K562 (cell line): Measurements from ENCODE around the gene LRRTM3. TPM values are rescaled to one million over a fixed set of nuclear protein-coding genes. Genes with fewer than 3 reads are reported as not detected.

ENCODE experiments used
- ATAC-seq: fragments of 200-7000 bp; cut with Tn5 transposase; 3 replicates; pipeline ENCODE4 v1.9.1; 2020; ENCODE audit warnings: moderate library complexity
- BruUV-seq: library from RNA; stranded (reverse); fragments of 400-500 nt; replicated peaks from 2 replicates; lab custom pipeline; 2021; lab: Mats Ljungman, UMichigan
- CTCF ChIA-PET: fragments of 300-600 bp; formaldehyde crosslinking; extraction: SDS; loops from one replicate; lab custom pipeline; 2021; ENCODE audit warnings: low intra/inter-chr PET ratio; lab: Yijun Ruan, JAX
- POLR2A ChIA-PET: fragments of 300-600, 350-650 bp; sonication (Branson Sonifier 250); formaldehyde crosslinking; extraction: SDS; loops from one replicate; lab custom pipeline; 2021; ENCODE audit warnings: antibody characterized with exemption, inconsistent platforms; lab: Yijun Ruan, JAX
- DNase-seq, 4 experiments: peaks; one replicate each; pipeline versions ENCODE4 v3.0.0 to v3.0.0-alpha.2; 2011 to 2018; ENCODE audit warnings: low spot score in 3 of 4, mixed read lengths in 3 of 4; ENCODE audit errors: extremely low read depth in 1 of 4
- FAIRE-seq: peaks from 2 replicates; lab custom pipeline; 2011; peaks lifted over from hg19 to GRCh38; lab: Jason Lieb, UNC
- H2AFZ ChIP-seq: 2 replicates; pipeline ENCODE4 v1.6.0; 2011; ENCODE audit warnings: low read depth, low read length, control low read depth, inconsistent platforms
- H3K27ac ChIP-seq: fragments of 200-600 bp; 3 replicates; pipeline ENCODE4 v1.8.0; 2011; ENCODE audit warnings: low read depth, mild to moderate bottlenecking, control low read depth, inconsistent platforms, low read length, moderate library complexity, mixed read lengths; ENCODE audit errors: extremely low read depth
- H3K27me3 ChIP-seq, 2 experiments: fragments of 300-600 bp in 1 of 2; 2 replicates in 1 of 2; 3 replicates in 1 of 2; pipeline versions ENCODE4 v1.6.0 to v1.8.0; 2011; ENCODE audit warnings: inconsistent platforms in 2 of 2, low read length in 2 of 2, mild to moderate bottlenecking in 1 of 2, mixed read lengths in 1 of 2, moderate library complexity in 1 of 2; ENCODE audit not compliant: control insufficient read depth in 2 of 2, insufficient read depth in 2 of 2
- H3K36me3 ChIP-seq: fragments of 300-600 bp; 3 replicates; pipeline ENCODE4 v1.8.0; 2011; ENCODE audit warnings: mild to moderate bottlenecking, low read length, inconsistent platforms; ENCODE audit not compliant: control insufficient read depth, insufficient read depth
- H3K4me1 ChIP-seq, 2 experiments: fragments of 200-600 bp in 1 of 2; replicated peaks in 1 of 2; 2 replicates in 1 of 2; 3 replicates in 1 of 2; pipeline versions ENCODE4 v1.5.1 to v1.8.0; 2011; ENCODE audit warnings: inconsistent platforms in 2 of 2, low read length in 2 of 2, mild to moderate bottlenecking in 1 of 2, mixed read lengths in 1 of 2, moderate library complexity in 1 of 2; ENCODE audit not compliant: control insufficient read depth in 2 of 2, insufficient read depth in 2 of 2
- H3K4me2 ChIP-seq: 2 replicates; pipeline ENCODE4 v1.6.1; 2011; ENCODE audit warnings: low read length, control low read depth, inconsistent platforms, mixed read lengths; ENCODE audit not compliant: insufficient read depth
- H3K4me3 ChIP-seq: fragments of 200-600 bp; sonication (generic), shearing (Covaris generic); 2 replicates; pipeline ENCODE4 v1.5.1; 2016; ENCODE audit warnings: control low read depth, inconsistent platforms
- H3K79me2 ChIP-seq: fragments of 200-600 bp; 3 replicates; pipeline ENCODE4 v1.8.0; 2011; ENCODE audit warnings: low read length, inconsistent platforms; ENCODE audit not compliant: control insufficient read depth, insufficient read depth
- H3K9ac ChIP-seq, 2 experiments: 2 replicates each; pipeline versions ENCODE4 v1.6.0 to v1.6.1; 2011; ENCODE audit warnings: low read depth in 2 of 2, low read length in 2 of 2, control low read depth in 1 of 2, inconsistent platforms in 1 of 2, mild to moderate bottlenecking in 1 of 2, mixed read lengths in 1 of 2; ENCODE audit not compliant: insufficient read depth in 1 of 2
- H3K9me1 ChIP-seq: one replicate; pipeline ENCODE4 v1.6.0; 2011; ENCODE audit warnings: inconsistent platforms, mild to moderate bottlenecking, low read length, moderate library complexity; ENCODE audit not compliant: control insufficient read depth, insufficient read depth
- H3K9me3 ChIP-seq: replicated peaks from 2 replicates; pipeline ENCODE4 v1.5.1; 2011; ENCODE audit warnings: low read depth, low read length, inconsistent platforms; ENCODE audit not compliant: control insufficient read depth, insufficient read depth
- H4K20me1 ChIP-seq: replicated peaks from 2 replicates; pipeline ENCODE4 v1.6.1; 2011; ENCODE audit warnings: low read length, inconsistent platforms, mixed read lengths; ENCODE audit not compliant: control insufficient read depth, insufficient read depth
- BCL6 ChIP-seq: fragments of 250-450 bp; sonication (Bioruptor Pico); IDR thresholded peaks from 2 replicates; pipeline ENCODE4 v1.4.0; 2020
- CBX1 ChIP-seq: sonication (generic); IDR thresholded peaks from 2 replicates; pipeline ENCODE4 v1.6.1; 2016; ENCODE audit warnings: antibody characterized with exemption, low read depth, mild to moderate bottlenecking
- HIVEP1 ChIP-seq: fragments of 250-450 bp; sonication (Bioruptor Pico); IDR thresholded peaks from 2 replicates; pipeline ENCODE4 v1.4.0; 2020; ENCODE audit warnings: mild to moderate bottlenecking
- SETDB1 ChIP-seq: IDR thresholded peaks from one replicate; pipeline ENCODE4 v1.6.1; 2012; ENCODE audit warnings: low read length, control low read depth, inconsistent platforms
- SREBF2 ChIP-seq: sonication (generic); formaldehyde crosslinking; IDR thresholded peaks from 2 replicates; pipeline ENCODE4 v1.4.0; 2020; ENCODE audit warnings: mild to moderate bottlenecking, missing genetic modification reagents
- SRSF9 ChIP-seq: fragments of 200-400 bp; formaldehyde crosslinking; IDR thresholded peaks from 2 replicates; pipeline ENCODE4 v1.6.1; 2017; ENCODE audit warnings: low read depth, low read length, borderline replicate concordance
- TAF9B ChIP-seq: fragments of 450-650 bp; IDR thresholded peaks from 2 replicates; pipeline ENCODE4 v1.6.1; 2018; ENCODE audit warnings: mild to moderate bottlenecking; ENCODE audit not compliant: partially characterized antibody
- ZBTB7A ChIP-seq: IDR thresholded peaks from 2 replicates; pipeline ENCODE4 v1.6.1; 2011; ENCODE audit warnings: low read depth, mild to moderate bottlenecking, low read length, moderate library complexity, borderline replicate concordance; ENCODE audit not compliant: control insufficient read depth
- ZNF134 ChIP-seq: fragments of 250-450 bp; sonication (Bioruptor Pico); conservative IDR thresholded peaks from 2 replicates; pipeline ENCODE4 v1.4.0; 2020
- ZNF551 ChIP-seq: fragments of 250-450 bp; sonication (Bioruptor Pico); IDR thresholded peaks from 2 replicates; pipeline ENCODE4 v1.5.0; 2021; ENCODE audit warnings: mild to moderate bottlenecking, moderate library complexity
- ZNF717 ChIP-seq: fragments of 250-450 bp; sonication (Bioruptor Pico); IDR thresholded peaks from 2 replicates; pipeline ENCODE4 v1.5.0; 2021
- WGBS: fragments of 100-300 bp; shearing (Covaris generic); methylation state at CpG from one replicate; pipeline ENCODE4 v1.1.6; 2016; ENCODE audit warnings: low coverage, mixed read lengths; ENCODE audit not compliant: insufficient coverage; ENCODE audit errors: missing lambda C conversion rate; 5-methylcytosine and 5-hydroxymethylcytosine counted together
- in situ Hi-C: fragments of 300-500 bp; cut with MboI; formaldehyde crosslinking; loops from 4 replicates; pipeline ENCODE4 v1.15.0; 2018; ENCODE audit warnings: inconsistent platforms, mixed read lengths
- intact Hi-C: fragments of 100-400 bp; cut with micrococcal nuclease; formaldehyde crosslinking; loops from 2 replicates; pipeline ENCODE4 v1.14.2; 2022
- polyA plus RNA-seq, 8 experiments: library from polyadenylated mRNA; depleted of rRNA in 4 of 8; stranded (reverse) in 5 of 8; unstranded in 3 of 8; fragments of >200 nt; fragmentation: Nextera tagmentation in 2 of 8; fragmentation: Illumina TruSeq in 1 of 8; extraction: Ambion mirVana in 2 of 8; extraction: Trizol in 1 of 8; gene quantifications; 2 replicates each; pipeline versions ENCODE4 v1.2.1 to v1.2.3, GENCODE V29; 2011 to 2014; ENCODE audit warnings: inconsistent platforms in 1 of 8, missing spikeins in 1 of 8
- total RNA-seq, 7 experiments: library from RNA; depleted of rRNA in 6 of 7; stranded (reverse); fragments of >200 nt in 6 of 7; fragmentation: Illumina TruSeq in 2 of 7; extraction: Trizol in 2 of 7; gene quantifications; 2 replicates each; pipeline versions ENCODE4 v1.2.1 to v1.2.3, GENCODE V29; 2011 to 2021; ENCODE audit warnings: low replicate concordance in 1 of 7
- TF ChIP-seq, protein P1 (sequence below): fragments of 250-450 bp; sonication (Bioruptor Pico); IDR thresholded peaks from 2 replicates; pipeline ENCODE4 v1.8.0; 2021; ENCODE audit warnings: mild to moderate bottlenecking, moderate library complexity
- TF ChIP-seq, protein P2 (sequence below): fragments of 450-650 bp; IDR thresholded peaks from 2 replicates; pipeline ENCODE4 v1.6.1; 2014; ENCODE audit warnings: low read depth, mild to moderate bottlenecking, moderate library complexity, borderline replicate concordance

Gene LRRTM3
- total and polyA plus RNA-seq, 9 of the 15 experiments (the other 6 are each of a cell fraction or from before 2014, with no cell fraction given), result not detected

DNA sequence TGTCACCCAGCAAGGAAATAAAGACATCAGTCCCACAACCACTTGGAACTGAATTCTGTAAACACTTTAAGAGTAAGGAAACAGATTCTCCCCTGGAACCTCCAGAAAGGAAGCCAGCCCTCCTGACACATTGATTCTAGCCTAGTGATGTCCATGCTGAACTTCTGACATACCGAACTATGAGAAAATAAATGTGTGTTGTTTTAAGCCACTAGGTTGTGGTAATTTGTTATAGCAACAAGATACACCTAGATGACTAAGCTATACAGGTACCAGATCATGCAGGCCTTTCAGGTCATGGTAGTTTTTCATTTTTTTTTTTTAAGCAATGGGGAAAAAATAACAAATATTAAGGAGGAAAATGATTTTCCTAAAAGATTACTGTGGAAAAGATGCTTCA lies 37.6 kb upstream of the LRRTM3 start:
- no peaks in the 10 kb centered on the region for H3K4me1 ChIP-seq
- H2AFZ ChIP-seq, result no peak overlapping the region
- no peaks in the 10 kb centered on the region for H3K36me3 ChIP-seq
- no peak for FAIRE-seq
- no peak overlapping the region for H3K4me2 ChIP-seq
- H3K4me3 ChIP-seq, result no peak overlapping the region
- H3K9me3 ChIP-seq, result no peaks in the 10 kb centered on the region
- in situ Hi-C loops, result no loop called here
- BruUV-seq, result no TSS peak
- H3K79me2 ChIP-seq, result no peaks in the 10 kb centered on the region
- POLR2A ChIA-PET, result interaction anchor here (0.6 kb wide), 1 partner anchor 23 kb away, joined by 4 read pairs; no protein-coding TSS in a partner anchor
- TF ChIP-seq TAF9B (no peak), SREBF2 (CRISPR knock-in tag) (no peak), SETDB1 (no peak), ZNF551 (CRISPR knock-in tag) (no peak), CBX1 (no peak), ZNF717 (CRISPR knock-in tag) (no peak), ZBTB7A (no peak), BCL6 (CRISPR knock-in tag) (no peak), ZNF134 (no peak), HIVEP1 (CRISPR knock-in tag) (no peak), SRSF9 (no peak)
- TF ChIP-seq, protein P1, sequence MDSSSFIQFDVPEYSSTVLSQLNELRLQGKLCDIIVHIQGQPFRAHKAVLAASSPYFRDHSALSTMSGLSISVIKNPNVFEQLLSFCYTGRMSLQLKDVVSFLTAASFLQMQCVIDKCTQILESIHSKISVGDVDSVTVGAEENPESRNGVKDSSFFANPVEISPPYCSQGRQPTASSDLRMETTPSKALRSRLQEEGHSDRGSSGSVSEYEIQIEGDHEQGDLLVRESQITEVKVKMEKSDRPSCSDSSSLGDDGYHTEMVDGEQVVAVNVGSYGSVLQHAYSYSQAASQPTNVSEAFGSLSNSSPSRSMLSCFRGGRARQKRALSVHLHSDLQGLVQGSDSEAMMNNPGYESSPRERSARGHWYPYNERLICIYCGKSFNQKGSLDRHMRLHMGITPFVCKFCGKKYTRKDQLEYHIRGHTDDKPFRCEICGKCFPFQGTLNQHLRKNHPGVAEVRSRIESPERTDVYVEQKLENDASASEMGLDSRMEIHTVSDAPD (CRISPR knock-in tag), result no peak
- TF ChIP-seq, protein P2, sequence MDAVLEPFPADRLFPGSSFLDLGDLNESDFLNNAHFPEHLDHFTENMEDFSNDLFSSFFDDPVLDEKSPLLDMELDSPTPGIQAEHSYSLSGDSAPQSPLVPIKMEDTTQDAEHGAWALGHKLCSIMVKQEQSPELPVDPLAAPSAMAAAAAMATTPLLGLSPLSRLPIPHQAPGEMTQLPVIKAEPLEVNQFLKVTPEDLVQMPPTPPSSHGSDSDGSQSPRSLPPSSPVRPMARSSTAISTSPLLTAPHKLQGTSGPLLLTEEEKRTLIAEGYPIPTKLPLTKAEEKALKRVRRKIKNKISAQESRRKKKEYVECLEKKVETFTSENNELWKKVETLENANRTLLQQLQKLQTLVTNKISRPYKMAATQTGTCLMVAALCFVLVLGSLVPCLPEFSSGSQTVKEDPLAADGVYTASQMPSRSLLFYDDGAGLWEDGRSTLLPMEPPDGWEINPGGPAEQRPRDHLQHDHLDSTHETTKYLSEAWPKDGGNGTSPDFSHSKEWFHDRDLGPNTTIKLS, result no peak
- intact Hi-C loops, result no loop called here
- 0% methylated on average over 1 of the region's 1 CpG for WGBS
- CTCF ChIA-PET, result no interaction called here
- no peak for ATAC-seq
- no peak for DNase-seq
- H3K27me3 ChIP-seq, result no peaks in the 10 kb centered on the region
- no peaks in the 10 kb centered on the region for H3K9me1 ChIP-seq
- no peak overlapping the region for H3K27ac ChIP-seq
- H4K20me1 ChIP-seq, result no peaks in the 10 kb centered on the region
- no peak overlapping the region for H3K9ac ChIP-seq
